ENCODE data around the gene GABRD.
"Not testable (repeated sequence)": the region's sequence is repeated elsewhere in the genome, so short reads cannot be mapped to it uniquely, and the experiment has no call there.

DNA sequence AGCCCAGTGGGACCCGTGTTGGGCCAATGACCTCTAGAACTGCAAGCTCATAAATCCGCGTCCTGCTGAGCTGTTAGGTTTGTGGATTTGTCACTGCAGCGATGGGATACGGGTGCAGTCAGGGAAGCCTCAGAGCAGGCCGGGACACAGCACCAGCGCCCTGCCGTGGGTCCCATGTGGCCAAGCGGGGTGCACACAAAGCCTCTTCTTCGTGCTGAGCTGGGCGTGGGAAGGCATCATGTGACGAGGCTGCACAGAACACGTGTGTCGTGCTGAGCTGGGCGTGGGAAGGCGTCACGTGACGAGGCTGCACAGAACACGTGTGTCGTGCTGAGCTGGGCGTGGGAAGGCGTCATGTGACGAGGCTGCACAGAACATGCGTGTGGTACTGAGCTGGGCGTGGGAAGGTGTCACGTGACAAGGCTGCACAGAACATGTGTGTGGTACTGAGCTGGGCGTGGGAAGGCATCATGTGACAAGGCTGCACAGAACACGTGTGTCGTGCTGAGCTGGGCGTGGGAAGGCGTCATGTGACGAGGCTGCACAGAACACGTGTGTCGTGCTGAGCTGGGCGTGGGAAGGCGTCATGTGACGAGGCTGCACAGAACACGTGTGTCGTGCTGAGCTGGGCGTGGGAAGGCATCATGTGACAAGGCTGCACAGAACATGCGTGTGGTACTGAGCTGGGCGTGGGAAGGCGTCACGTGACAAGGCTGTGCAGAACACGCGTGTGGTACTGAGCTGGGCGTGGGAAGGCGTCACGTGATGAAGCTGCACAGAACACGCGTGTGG, 40.3 kb upstream of the GABRD start:
- TF ChIP-seq POLR2A, TAF1, POLR2AphosphoS5 (IDR thresholded peaks at IDR 0.05; ENCODE audit: low read depth, low read length): not testable (repeated sequence)

Measured in GM12891 (cell line).